ENCODE data around the gene USP35. TPM values are rescaled to one million over a fixed set of nuclear protein-coding genes. Genes with fewer than 3 reads are reported as not detected.

Gene USP35
- total RNA-seq, 1 experiment from 2014 or later: 7.8 TPM

- BruUV-seq (replicated peaks): no TSS peak
- intact Hi-C loops (cut with micrococcal nuclease; ENCODE audit: unreplicated experiment): no loop called here
- no peaks in the 10 kb centered on the region for H3K27me3 Mint-ChIP-seq (ENCODE audit: unreplicated experiment)
- peaks cover 11% of the 10 kb centered on the region for H3K4me1 Mint-ChIP-seq (ENCODE audit: low read depth, unreplicated experiment)
- peaks cover 7% of the 10 kb centered on the region for H3K36me3 Mint-ChIP-seq (ENCODE audit: insufficient read depth, unreplicated experiment)
- no peak for TF ChIP-seq CTCF (IDR thresholded peaks at IDR 0.05; ENCODE audit: unreplicated experiment)
- DNase-seq: no peak
- no peaks in the 10 kb centered on the region for H3K9me3 Mint-ChIP-seq (ENCODE audit: low read depth, unreplicated experiment)
- no peak overlapping the region for H3K27ac Mint-ChIP-seq (ENCODE audit: unreplicated experiment)
- no peak overlapping the region for H3K4me3 Mint-ChIP-seq (ENCODE audit: low read depth, unreplicated experiment)
- CTCF ChIA-PET: no interaction called here
These were observed 11.3 kb downstream of the USP35 start for GRCh38 chr11:78200061-78200460.

GRCh38 chr11:78200553-78200952 lies 11.8 kb downstream of the USP35 start:
- CTCF ChIA-PET: no interaction called here

GRCh38 chr11:78201096-78201818 lies 12.5 kb downstream of the USP35 start:
- H3K36me3 Mint-ChIP-seq (ENCODE audit: insufficient read depth, unreplicated experiment): peaks cover 7% of the 10 kb centered on the region
- intact Hi-C loops (cut with micrococcal nuclease; ENCODE audit: unreplicated experiment): no loop called here
- no peak for DNase-seq
- H3K4me3 Mint-ChIP-seq (ENCODE audit: low read depth, unreplicated experiment): no peak overlapping the region
- H3K27ac Mint-ChIP-seq (ENCODE audit: unreplicated experiment): no peak overlapping the region
- CTCF ChIA-PET: no interaction called here
- no TSS peak for BruUV-seq (replicated peaks)
- no peak for TF ChIP-seq CTCF (IDR thresholded peaks at IDR 0.05; ENCODE audit: unreplicated experiment)
- H3K9me3 Mint-ChIP-seq (ENCODE audit: low read depth, unreplicated experiment): no peaks in the 10 kb centered on the region
- H3K4me1 Mint-ChIP-seq (ENCODE audit: low read depth, unreplicated experiment): peaks cover 9% of the 10 kb centered on the region
- H3K27me3 Mint-ChIP-seq (ENCODE audit: unreplicated experiment): no peaks in the 10 kb centered on the region

More at GRCh38 chr11:78200553-78200952, 11.8 kb downstream of the USP35 start:
- BruUV-seq (replicated peaks): no TSS peak
- DNase-seq: no peak
- no peaks in the 10 kb centered on the region for H3K9me3 Mint-ChIP-seq (ENCODE audit: low read depth, unreplicated experiment)
- H3K4me1 Mint-ChIP-seq (ENCODE audit: low read depth, unreplicated experiment): peaks cover 9% of the 10 kb centered on the region
- H3K27me3 Mint-ChIP-seq (ENCODE audit: unreplicated experiment): no peaks in the 10 kb centered on the region
- no peak overlapping the region for H3K4me3 Mint-ChIP-seq (ENCODE audit: low read depth, unreplicated experiment)
- no peak overlapping the region for H3K27ac Mint-ChIP-seq (ENCODE audit: unreplicated experiment)
- peaks cover 7% of the 10 kb centered on the region for H3K36me3 Mint-ChIP-seq (ENCODE audit: insufficient read depth, unreplicated experiment)
- intact Hi-C loops (cut with micrococcal nuclease; ENCODE audit: unreplicated experiment): no loop called here
- TF ChIP-seq CTCF (IDR thresholded peaks at IDR 0.05; ENCODE audit: unreplicated experiment): no peak

GRCh38 chr11:78202733-78203167 lies 14.0 kb downstream of the USP35 start:
- BruUV-seq (replicated peaks): no TSS peak
- H3K27me3 Mint-ChIP-seq (ENCODE audit: unreplicated experiment): no peaks in the 10 kb centered on the region
- DNase-seq: no peak
- CTCF ChIA-PET: no interaction called here
- H3K36me3 Mint-ChIP-seq (ENCODE audit: insufficient read depth, unreplicated experiment): peaks cover 7% of the 10 kb centered on the region
- intact Hi-C loops (cut with micrococcal nuclease; ENCODE audit: unreplicated experiment): no loop called here
- H3K4me3 Mint-ChIP-seq (ENCODE audit: low read depth, unreplicated experiment): no peak overlapping the region
- no peaks in the 10 kb centered on the region for H3K9me3 Mint-ChIP-seq (ENCODE audit: low read depth, unreplicated experiment)
- no peak for TF ChIP-seq CTCF (IDR thresholded peaks at IDR 0.05; ENCODE audit: unreplicated experiment)
- H3K27ac Mint-ChIP-seq (ENCODE audit: unreplicated experiment): no peak overlapping the region
- peaks cover 9% of the 10 kb centered on the region for H3K4me1 Mint-ChIP-seq (ENCODE audit: low read depth, unreplicated experiment)
